GM21619 (cell line): ENCODE data around the gene CACNG1.

Experiments used
- ATAC-seq: cut with Tn5 transposase; IDR thresholded peaks from one replicate; pipeline ENCODE4 v1.9.1; 2021; ENCODE audit not compliant: unreplicated experiment

CACNG1 gene

DNA sequence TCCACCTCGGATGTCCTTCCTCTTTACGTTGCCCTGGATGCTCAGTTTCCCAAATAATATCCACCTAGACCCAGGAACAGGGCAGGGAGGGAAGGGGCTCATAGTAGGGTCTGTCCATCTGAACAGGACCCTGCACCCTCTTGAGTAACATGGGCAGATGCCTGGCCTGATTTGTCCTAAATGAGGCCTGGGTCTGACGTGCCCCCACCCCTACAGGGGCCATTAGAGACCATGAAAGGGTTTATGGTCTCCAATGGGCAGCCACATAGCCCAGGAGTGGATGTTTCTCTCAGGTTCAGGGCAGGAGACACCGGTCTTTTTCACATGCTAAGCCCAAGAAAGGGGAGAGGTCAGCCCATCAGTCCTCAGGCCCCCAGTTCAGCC lies 6.8 kb downstream of the CACNG1 start:
- no peak for ATAC-seq

DNA sequence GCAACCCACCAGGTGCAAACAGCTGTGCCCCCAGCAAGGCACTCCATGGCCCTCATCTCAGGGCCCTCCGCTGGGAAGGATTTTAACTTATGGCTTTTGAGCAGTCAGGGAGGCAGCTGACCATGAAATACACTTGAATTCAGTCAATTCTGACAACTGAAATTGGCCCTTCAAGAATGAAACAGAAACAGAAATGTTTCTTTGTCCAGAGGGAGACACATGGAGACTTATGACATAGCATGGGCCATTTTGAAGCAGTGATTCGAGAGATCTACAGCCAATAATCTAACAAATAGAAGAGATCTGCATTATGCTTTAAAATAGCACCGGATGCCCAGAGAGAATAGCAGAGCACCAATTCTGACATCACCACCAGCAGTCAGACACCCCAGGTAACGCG lies 7.5 kb downstream of the CACNG1 start:
- ATAC-seq: no peak

DNA sequence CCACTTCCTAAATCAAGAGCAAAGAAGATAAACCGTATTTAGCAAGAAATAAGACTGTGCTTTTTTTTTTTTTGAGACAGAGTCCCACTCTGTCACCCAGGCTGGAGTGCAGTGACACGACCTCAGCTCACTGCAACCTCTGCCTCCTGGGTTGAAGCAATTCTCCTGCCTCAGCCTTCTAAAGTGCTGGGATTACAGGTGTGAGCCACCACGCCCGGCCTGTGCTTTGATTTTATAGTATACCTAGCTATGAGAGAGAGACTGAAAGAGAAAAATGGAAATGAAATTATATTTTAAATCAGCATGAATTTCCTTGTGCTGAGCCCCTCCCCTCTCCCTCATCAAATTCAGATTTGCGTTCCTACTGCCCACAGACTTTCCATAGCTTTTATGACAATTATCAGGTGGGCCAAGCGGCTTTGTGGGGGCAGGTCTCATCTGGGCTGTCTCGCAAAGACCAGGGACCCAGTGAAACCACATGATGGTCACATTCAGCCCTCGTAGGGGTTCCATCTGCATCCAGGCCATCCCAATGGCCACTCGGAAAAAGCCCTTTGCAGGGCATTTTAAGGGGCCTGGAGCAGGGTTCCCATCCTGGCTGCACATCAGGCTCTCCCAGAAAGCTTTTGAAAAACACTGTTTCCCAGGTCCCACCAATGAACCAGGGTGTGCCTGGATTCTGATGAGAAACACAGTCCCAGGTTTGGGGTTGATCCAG lies 8.5 kb downstream of the CACNG1 start:
- no peak for ATAC-seq

DNA sequence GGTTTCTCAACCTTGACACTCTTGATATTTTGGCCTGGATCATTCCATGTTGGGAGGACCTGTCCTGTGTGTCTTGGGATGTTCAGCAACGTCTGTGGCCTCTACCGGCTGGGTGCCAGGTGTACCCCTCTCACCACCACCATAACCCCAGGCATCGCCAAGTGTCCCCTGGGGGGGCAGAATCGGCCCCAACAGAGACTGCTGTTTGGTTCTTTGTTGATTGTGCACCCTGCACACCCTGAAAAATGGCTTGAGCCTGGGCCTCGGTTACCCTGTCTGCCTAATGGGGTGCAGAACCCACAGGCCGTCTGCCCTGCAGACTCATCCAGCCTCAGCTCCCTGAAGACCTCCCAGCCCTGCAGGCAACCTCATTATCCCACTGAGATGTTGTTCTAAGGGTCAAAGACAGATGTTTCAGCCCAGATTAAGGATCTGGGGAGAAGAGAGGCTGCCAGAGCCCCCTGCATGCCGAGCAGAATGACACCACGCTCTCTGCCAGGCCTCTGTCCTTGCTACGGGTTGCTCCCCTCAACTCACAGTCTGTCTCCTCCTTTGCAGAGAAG lies 9.2 kb downstream of the CACNG1 start:
- ATAC-seq: no peak

DNA sequence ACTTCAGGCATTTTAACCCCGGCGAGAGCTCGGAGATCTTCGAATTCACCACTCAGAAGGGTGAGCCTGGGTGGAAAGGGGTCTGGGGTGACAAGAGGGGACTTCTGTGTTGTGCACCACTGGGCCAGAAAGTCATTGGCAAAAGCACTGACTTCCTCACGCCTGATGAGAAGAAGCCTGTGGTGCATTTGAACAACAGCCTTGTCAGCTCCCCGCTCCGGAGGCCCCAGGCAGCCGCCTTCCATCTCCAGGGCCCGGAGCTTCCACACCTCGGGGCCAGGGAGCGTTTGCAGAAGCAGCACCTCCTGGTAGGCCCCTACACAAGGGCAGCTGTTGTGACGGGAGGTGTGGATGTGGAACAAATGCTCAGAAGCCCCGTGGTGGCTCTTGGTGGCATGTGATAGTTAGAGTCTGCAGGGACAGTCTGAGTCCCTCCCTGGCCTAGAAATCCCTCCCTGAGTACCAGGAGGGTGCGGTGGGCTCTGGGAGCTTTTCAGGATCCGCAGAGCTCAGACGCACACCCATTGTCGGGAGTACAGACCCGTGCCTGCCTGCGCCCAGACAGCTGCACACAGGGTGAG lies 9.7 kb downstream of the CACNG1 start:
- ATAC-seq: no peak

DNA sequence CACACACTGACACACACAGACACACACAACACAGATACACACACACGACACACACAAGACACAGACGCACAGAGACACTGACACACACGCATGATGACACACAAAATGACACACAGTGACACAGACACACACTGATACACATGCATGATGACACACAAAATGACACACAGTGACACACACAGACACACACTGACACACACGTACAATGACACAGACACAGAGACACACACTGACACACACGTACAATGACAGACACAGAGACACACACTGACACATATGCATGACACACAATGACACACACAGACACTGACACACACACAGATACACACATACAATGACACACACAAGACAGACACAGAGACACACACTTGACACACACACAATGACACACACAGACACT lies 10.3 kb downstream of the CACNG1 start:
- no peak for ATAC-seq

DNA sequence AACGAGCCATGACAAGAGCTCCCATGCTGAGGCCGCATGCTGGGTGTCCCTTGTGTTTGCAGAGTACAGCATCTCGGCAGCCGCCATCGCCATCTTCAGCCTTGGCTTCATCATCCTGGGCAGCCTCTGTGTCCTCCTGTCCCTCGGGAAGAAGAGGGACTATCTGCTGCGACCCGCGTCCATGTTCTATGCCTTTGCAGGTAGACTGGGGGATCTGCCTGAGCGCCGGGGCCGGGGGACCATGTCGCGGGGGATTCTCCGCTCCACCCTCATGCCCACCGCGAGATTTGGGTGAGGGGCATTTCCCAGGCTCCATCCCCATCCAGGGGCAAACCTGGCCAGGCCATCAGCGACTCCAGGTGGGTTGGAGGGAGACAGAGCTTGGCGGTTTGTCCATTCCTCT lies 10.7 kb downstream of the CACNG1 start:
- no peak for ATAC-seq

DNA sequence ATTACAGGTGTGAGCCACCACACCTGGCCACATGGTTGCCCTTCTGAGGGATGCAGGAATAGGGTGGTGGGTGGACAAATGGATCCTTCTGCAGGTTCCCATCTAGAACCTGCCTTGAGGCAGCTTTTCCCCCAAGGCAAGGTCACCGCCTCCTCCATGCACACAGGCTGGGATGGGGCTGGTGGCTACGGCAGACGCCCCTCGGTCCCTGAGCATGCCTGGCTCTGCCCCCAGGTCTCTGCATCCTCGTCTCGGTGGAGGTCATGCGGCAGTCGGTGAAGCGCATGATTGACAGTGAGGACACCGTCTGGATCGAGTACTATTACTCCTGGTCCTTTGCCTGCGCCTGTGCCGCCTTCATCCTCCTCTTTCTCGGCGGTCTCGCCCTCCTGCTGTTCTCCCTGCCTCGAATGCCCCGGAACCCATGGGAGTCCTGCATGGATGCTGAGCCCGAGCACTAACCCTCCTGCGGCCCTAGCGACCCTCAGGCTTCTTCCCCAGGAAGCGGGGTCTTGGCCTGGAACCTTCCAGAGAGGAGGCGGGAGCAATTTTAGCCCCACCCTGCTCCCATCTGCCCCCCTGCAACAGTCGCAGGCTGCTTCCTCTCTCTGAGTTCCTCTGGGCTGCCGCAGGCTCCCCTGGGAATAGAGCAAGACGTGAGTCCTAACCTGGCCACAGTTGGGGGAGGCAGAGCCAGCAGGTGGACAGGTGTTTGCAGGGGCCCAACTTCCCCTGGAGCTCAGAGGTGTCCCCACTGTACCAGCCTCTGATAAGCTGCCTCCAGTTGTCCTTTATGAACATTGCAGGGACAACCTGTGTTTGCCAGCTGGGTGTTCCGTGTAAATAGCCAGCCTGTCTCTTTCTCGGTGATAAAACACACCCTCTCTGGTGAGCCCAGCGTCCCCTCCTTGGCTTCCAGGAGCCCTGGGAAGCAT lies 11.7 kb downstream of the CACNG1 start:
- ATAC-seq: no peak

DNA sequence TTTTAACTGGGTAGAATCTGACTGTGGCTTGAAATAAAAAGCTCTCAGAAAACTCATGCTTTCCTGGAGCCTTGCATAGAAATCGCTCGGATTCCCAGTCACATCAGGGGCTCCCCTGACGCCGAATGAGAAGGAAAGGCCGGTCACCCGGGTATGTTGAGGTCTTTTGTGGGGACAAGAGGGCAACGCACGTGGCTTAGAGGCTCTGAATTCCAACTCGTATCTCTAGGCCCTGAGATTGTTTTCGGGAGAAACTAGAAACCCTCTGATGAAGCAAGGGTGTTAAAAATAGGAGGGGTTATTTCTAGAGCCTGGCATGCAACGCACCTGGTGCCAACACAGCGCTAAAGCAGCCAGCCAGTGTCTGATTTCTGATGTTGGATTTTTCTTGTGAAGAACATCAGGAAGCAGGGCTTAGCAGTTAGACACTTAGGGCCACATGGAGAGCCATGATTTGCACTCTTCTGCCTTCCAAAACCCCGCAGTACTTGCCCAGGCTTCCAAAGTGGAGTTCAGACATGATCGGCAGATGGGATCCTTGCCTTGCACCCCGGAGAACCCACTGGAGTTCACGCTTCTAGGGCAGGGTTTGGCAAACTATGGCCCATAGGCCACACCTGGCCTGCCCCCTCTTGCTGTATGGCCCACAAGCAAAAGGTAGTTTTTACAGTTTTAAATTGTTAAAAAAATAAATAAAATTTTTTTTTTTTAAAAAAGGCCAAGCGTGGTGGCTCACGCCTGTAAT lies 12.6 kb downstream of the CACNG1 start:
- no peak for ATAC-seq

DNA sequence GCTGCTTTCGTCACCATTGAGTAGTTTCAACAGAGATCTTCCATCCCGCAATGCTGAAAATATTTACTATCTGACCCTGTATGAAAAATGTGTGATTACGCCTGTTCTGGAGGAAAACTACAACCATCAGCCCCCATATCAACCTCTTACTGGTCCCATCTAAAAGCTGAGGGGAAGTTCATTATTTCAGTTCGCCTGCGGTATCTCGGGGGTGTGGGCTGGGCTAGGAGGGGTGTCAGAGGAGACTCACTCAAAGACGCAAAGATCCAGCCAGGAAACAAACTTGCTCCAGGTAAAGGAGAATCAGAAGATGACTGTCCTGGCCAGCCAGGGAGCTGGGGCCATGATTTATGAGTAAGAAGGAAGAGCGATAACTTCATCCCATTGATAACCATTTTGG lies 13.7 kb downstream of the CACNG1 start:
- ATAC-seq: no peak

DNA sequence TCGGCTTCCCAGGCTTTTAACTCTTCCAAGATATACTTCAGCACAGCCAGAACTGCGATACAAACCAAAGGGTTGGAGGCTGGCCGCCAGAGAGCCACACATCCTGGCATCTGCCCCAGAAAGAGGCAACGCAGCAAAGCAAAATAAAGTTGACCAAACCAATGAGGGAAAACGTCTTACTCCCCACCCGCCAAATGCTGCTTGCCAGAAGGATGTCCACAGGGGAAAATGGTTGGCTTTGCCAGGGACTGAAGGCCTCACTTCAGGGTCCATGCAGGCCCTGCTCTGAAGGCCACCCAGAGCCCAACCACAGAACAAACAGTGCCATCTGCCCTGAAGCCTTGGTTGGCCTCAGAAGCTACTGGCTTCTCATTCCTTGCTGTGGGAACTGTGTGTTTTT lies 15.0 kb downstream of the CACNG1 start:
- ATAC-seq: no peak

DNA sequence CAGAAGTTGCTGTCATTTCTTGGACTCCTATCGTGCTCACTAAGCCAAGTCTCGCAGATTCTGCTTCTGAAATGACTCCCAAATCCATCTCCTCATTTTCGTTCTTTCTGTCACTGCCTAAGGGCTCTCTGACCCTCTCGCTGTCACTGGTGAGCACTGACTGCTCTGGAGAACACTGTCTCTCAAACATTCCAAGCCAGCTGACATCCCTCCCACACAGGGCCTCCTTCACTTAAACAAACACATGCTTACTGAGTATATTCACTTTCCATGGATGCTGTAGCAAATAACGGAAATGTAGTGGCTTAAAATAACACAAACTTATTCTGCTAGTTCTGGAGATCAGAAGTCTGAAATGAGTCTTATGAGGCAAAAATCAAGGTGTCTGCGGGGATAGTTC lies 18.8 kb downstream of the CACNG1 start:
- ATAC-seq: no peak

DNA sequence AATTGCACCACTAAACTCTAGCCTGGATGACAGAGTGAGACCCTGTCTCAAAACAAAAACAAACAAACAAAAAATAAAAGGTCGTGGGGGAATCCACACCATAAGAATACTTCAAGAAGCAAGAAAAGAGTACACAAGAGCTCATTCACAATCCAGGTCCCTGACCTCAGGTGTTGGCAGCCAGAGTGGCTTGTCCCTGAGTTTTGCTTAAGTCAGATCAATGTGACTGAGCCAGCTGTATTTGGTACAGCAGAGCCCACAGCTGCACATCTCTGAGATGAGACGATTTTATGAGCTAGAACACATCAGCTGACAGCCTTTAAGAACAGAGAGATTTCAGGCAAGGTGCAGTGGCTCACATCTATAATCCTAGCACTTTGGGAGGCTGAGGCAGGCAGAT lies 22.4 kb downstream of the CACNG1 start:
- no peak for ATAC-seq

DNA sequence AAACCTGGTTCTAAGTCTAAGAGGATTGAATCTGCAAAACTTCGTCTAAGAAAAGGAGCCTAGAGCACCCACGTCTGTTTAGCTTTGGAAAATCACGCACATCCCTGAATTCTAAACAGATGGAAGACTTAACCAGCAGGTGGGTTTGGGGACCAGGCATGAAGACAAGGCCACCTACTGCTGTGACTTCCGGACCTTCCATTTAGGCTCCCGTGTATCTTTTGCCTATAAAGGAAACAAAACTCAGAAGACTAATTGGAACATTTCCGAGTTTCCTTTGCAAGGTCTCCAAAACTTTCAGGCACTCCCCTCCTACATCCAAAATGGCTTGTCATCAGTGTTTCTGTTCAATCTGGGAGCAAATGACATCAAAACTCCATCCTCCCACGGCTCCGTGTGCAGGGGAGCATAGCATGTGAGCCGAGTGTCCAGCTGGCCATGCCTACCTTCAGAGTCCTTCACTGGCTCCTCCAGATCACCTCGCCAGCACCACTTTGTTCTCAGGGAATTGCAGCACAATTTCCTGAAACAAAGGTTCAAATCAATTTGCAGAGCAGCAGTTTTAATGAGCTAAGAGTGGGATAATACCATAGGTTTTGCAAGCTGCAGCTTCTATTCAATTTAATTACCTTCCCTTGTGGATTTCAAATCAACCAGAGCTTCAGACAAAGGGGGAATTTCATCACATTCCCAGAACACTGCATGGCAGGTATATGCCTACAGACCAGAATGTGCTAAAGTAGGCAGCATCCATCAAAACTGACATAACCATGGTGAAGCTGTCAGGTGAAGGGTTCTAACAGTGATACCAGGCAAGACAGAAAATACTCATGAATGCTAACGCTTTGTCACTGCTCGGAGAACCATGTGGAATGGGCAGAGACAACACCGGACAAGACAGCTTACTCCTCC lies 23.5 kb downstream of the CACNG1 start:
- no peak for ATAC-seq

DNA sequence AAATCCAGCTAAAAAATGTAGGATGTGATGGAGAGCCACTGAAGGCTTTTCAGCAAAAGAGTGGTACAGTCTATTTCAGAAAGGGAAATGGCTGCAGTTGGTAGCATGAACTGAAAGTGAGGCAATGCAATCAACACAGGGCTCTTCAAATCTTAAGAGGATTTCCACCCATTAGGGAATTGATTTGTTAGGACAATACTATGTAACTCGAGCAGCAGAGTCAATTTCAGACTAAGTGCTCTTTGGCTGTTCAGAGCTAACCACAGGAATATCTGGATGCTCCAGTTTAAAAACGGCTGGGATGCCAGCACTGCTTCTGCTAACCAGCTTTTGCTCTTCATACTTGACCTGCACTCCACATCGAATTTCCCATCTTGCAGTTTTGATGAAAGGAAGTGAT lies 24.6 kb downstream of the CACNG1 start:
- ATAC-seq: no peak

DNA sequence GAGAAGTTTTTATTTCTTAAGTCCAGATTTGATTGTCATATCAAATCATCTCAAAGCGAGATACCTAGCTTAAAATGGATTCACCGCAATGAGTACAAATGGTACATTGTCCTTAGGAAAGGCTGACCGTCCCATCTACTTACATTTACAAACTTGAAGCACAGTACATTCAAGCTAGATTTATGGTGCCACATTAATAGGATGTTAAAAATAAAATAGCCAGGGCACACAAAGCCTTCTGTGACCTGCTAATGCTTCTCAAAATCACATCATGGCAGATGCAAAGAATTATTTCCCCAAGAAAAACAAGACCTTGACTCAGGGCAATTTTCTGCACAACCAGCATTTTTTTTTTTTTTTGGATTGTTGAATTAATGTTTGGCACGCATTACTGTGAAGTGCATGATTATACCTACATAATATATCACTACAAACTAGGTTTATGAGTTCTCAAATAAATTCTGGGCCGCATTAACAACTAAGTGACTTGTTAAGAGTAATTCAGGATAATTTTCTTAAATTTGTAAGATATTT lies 25.3 kb downstream of the CACNG1 start:
- ATAC-seq: no peak

DNA sequence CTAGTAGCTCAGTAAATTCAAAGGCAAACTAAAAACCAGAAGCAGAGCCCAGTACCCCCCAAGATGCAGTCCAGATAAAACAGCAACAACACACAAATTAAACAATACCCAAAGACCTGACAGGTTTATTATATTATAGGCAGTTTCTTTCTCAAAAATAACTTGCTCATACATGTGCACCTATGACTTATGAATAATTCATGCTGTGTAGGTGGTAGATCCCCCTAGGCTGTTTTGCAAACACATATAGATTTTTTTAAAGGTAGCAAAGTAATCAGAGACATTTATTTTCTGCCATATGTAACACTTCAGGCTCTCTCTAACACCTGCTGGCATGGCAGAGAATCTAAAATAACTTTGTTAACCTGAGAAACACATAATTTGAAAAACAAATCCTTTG lies 27.2 kb downstream of the CACNG1 start:
- ATAC-seq: no peak

DNA sequence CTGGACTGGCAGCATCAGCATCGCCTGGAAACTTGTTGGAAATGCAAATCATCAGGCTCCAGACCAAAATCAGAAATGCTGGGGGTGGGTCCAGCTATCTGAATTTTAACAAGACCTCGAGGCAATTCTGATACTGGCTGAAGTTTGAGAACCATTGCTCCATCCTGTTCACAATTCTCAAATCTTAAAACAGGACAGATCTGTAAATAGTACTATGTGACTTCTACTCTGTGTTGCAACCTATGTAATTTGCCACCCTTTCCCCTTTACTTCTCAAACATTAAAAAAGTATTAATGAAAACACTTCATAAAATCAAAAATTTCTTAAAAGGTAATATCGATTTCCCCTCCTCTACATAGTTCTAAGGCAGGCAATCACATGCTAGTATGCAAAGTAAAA lies 28.5 kb downstream of the CACNG1 start:
- no peak for ATAC-seq

DNA sequence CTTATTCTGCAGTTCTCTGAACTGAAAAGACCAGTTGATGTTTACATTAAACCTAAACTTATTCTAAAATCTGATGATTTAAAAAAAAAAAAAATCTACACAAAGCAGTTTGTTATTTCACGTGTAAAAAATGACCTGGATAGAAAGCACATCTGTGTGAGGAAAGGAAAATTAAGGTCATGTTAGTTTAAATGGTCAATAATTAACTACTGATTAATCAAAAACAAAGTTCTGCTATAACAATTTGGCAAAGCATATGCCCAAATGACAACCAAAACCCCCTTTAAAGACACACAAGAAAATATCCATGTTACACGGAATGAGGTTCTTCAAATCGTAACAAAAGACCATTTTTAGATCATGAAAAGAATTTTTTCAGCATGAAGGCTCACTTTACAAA lies 30.4 kb downstream of the CACNG1 start:
- ATAC-seq: no peak

DNA sequence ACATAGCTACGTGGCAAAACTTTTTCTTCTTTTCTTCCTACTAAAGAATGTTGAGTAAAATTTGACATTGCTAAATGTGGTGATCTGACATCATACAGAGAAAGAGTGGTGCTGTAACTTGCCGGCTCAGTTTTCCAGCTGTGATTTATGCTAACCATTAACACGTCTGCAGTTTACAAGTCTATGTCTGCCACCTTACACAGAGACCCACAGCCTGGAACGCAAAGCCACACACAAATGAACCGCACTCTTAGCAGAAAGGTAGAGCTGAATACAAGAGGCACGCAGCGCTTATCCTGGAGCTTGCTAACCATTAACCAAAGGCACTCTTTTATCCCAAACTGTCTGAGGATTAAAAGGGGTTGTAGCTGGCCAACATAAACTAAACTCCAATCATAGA lies 31.9 kb downstream of the CACNG1 start:
- ATAC-seq: no peak
